ENCODE data around the gene BCL11B.

BCL11B gene

GRCh38 chr14:99185436-99186068 is 86.4 kb downstream of the BCL11B start:
- H3K4me1 ChIP-seq (ENCODE audit: control extremely low read depth in 1 of 4, control insufficient read depth in 4 of 4, insufficient read depth in 4 of 4, low read length in 3 of 4), result no peaks in the 10 kb centered on the region
- peaks cover 0 to 25% (median 2%) of the 10 kb centered on the region in 5 experiments for H3K27me3 ChIP-seq (replicated peaks in 2 of 5; ENCODE audit: control insufficient read depth in 4 of 5, insufficient read depth in 5 of 5, low read length in 4 of 5)
- no peaks in the 10 kb centered on the region for H3K9me3 ChIP-seq (ENCODE audit: control extremely low read depth in 1 of 5, control insufficient read depth in 4 of 5, insufficient read depth in 2 of 5, low read depth in 1 of 5, low read length in 4 of 5)
- H3K27ac ChIP-seq (ENCODE audit: insufficient read depth in 1 of 2, low read depth in 1 of 2, low read length in 2 of 2, poor library complexity in 1 of 2, severe bottlenecking in 2 of 2), result no peak overlapping the region
- POLR2A ChIA-PET, result no interaction called here
- no peak for DNase-seq
- no peaks in the 10 kb centered on the region for H3K36me3 ChIP-seq (ENCODE audit: control insufficient read depth in 4 of 4, insufficient read depth in 4 of 4, low read length in 3 of 4)
- H3K4me3 ChIP-seq (ENCODE audit: control insufficient read depth in 1 of 7, extremely low read depth in 1 of 7, insufficient read depth in 4 of 7, low read depth in 2 of 7, low read length in 6 of 7), result no peak overlapping the region
- 91% methylated on average over 13 of the region's 16 CpGs for WGBS (ENCODE audit: insufficient coverage)
- CTCF ChIA-PET, result no interaction called here

GRCh38 chr14:99183716-99184115 is 88.3 kb downstream of the BCL11B start:
- no peak for DNase-seq
- H3K27ac ChIP-seq (ENCODE audit: insufficient read depth in 1 of 2, low read depth in 1 of 2, low read length in 2 of 2, poor library complexity in 1 of 2, severe bottlenecking in 2 of 2), result no peak overlapping the region
- H3K4me1 ChIP-seq (ENCODE audit: control extremely low read depth in 1 of 4, control insufficient read depth in 4 of 4, insufficient read depth in 4 of 4, low read length in 3 of 4), result no peaks in the 10 kb centered on the region
- peaks cover 0 to 16% (median 2%) of the 10 kb centered on the region in 5 experiments for H3K27me3 ChIP-seq (replicated peaks in 2 of 5; ENCODE audit: control insufficient read depth in 4 of 5, insufficient read depth in 5 of 5, low read length in 4 of 5)
- ChIA-PET CTCF (no interaction called here), POLR2A (no interaction called here)
- no peak overlapping the region for H3K4me3 ChIP-seq (ENCODE audit: control insufficient read depth in 1 of 7, extremely low read depth in 1 of 7, insufficient read depth in 4 of 7, low read depth in 2 of 7, low read length in 6 of 7)
- 94% methylated on average over 6 of the region's 8 CpGs for WGBS (ENCODE audit: insufficient coverage)
- H3K9me3 ChIP-seq (ENCODE audit: control extremely low read depth in 1 of 5, control insufficient read depth in 4 of 5, insufficient read depth in 2 of 5, low read depth in 1 of 5, low read length in 4 of 5), result no peaks in the 10 kb centered on the region
- no peaks in the 10 kb centered on the region for H3K36me3 ChIP-seq (ENCODE audit: control insufficient read depth in 4 of 4, insufficient read depth in 4 of 4, low read length in 3 of 4)

GRCh38 chr14:99183311-99183710 is 88.7 kb downstream of the BCL11B start:
- Histone ChIP-seq H3K27me3 (replicated peaks in 2 of 5; ENCODE audit: control insufficient read depth in 4 of 5, insufficient read depth in 5 of 5, low read length in 4 of 5) (peaks cover 0 to 16% (median 2%) of the 10 kb centered on the region in 5 experiments), H3K4me1 (ENCODE audit: control extremely low read depth in 1 of 4, control insufficient read depth in 4 of 4, insufficient read depth in 4 of 4, low read length in 3 of 4) (no peaks in the 10 kb centered on the region), H3K9me3 (ENCODE audit: control extremely low read depth in 1 of 5, control insufficient read depth in 4 of 5, insufficient read depth in 2 of 5, low read depth in 1 of 5, low read length in 4 of 5) (no peaks in the 10 kb centered on the region), H3K4me3 (ENCODE audit: control insufficient read depth in 1 of 7, extremely low read depth in 1 of 7, insufficient read depth in 4 of 7, low read depth in 2 of 7, low read length in 6 of 7) (no peak overlapping the region), H3K27ac (ENCODE audit: insufficient read depth in 1 of 2, low read depth in 1 of 2, low read length in 2 of 2, poor library complexity in 1 of 2, severe bottlenecking in 2 of 2) (no peak overlapping the region), H3K36me3 (ENCODE audit: control insufficient read depth in 4 of 4, insufficient read depth in 4 of 4, low read length in 3 of 4) (no peaks in the 10 kb centered on the region)
- CTCF ChIA-PET, result no interaction called here
- 93% methylated on average over 10 of the region's 12 CpGs for WGBS (ENCODE audit: insufficient coverage)
- POLR2A ChIA-PET, result no interaction called here
- DNase-seq, result no peak

GRCh38 chr14:99182548-99183250 is 89.3 kb downstream of the BCL11B start:
- POLR2A ChIA-PET, result no interaction called here
- no peaks in the 10 kb centered on the region for H3K4me1 ChIP-seq (ENCODE audit: control extremely low read depth in 1 of 4, control insufficient read depth in 4 of 4, insufficient read depth in 4 of 4, low read length in 3 of 4)
- peaks cover 0 to 11% (median 2%) of the 10 kb centered on the region in 5 experiments for H3K27me3 ChIP-seq (replicated peaks in 2 of 5; ENCODE audit: control insufficient read depth in 4 of 5, insufficient read depth in 5 of 5, low read length in 4 of 5)
- H3K27ac ChIP-seq (ENCODE audit: insufficient read depth in 1 of 2, low read depth in 1 of 2, low read length in 2 of 2, poor library complexity in 1 of 2, severe bottlenecking in 2 of 2), result no peak overlapping the region
- DNase-seq, result no peak
- no peaks in the 10 kb centered on the region for H3K9me3 ChIP-seq (ENCODE audit: control extremely low read depth in 1 of 5, control insufficient read depth in 4 of 5, insufficient read depth in 2 of 5, low read depth in 1 of 5, low read length in 4 of 5)
- CTCF ChIA-PET, result no interaction called here
- no peak overlapping the region for H3K4me3 ChIP-seq (ENCODE audit: control insufficient read depth in 1 of 7, extremely low read depth in 1 of 7, insufficient read depth in 4 of 7, low read depth in 2 of 7, low read length in 6 of 7)
- no peaks in the 10 kb centered on the region for H3K36me3 ChIP-seq (ENCODE audit: control insufficient read depth in 4 of 4, insufficient read depth in 4 of 4, low read length in 3 of 4)
- 100% methylated on average over 3 of the region's 6 CpGs for WGBS (ENCODE audit: insufficient coverage)

- H3K4me3 ChIP-seq (ENCODE audit: control insufficient read depth in 1 of 7, extremely low read depth in 1 of 7, insufficient read depth in 4 of 7, low read depth in 2 of 7, low read length in 6 of 7), result no peak overlapping the region
- H3K4me1 ChIP-seq (ENCODE audit: control extremely low read depth in 1 of 4, control insufficient read depth in 4 of 4, insufficient read depth in 4 of 4, low read length in 3 of 4), result no peaks in the 10 kb centered on the region
- no peaks in the 10 kb centered on the region for H3K36me3 ChIP-seq (ENCODE audit: control insufficient read depth in 4 of 4, insufficient read depth in 4 of 4, low read length in 3 of 4)
- no peaks in the 10 kb centered on the region for H3K9me3 ChIP-seq (ENCODE audit: control extremely low read depth in 1 of 5, control insufficient read depth in 4 of 5, insufficient read depth in 2 of 5, low read depth in 1 of 5, low read length in 4 of 5)
- no peak overlapping the region for H3K27ac ChIP-seq (ENCODE audit: insufficient read depth in 1 of 2, low read depth in 1 of 2, low read length in 2 of 2, poor library complexity in 1 of 2, severe bottlenecking in 2 of 2)
- no peak for DNase-seq
- 88% methylated on average over 11 of the region's 17 CpGs for WGBS (ENCODE audit: insufficient coverage)
- POLR2A ChIA-PET, result no interaction called here
- H3K27me3 ChIP-seq (replicated peaks in 2 of 5; ENCODE audit: control insufficient read depth in 4 of 5, insufficient read depth in 5 of 5, low read length in 4 of 5), result peaks cover 0 to 11% (median 0%) of the 10 kb centered on the region in 5 experiments
- CTCF ChIA-PET, result no interaction called here
Measured at GRCh38 chr14:99181804-99182520, 90.0 kb downstream of the BCL11B start.

- no peaks in the 10 kb centered on the region for H3K36me3 ChIP-seq (ENCODE audit: control insufficient read depth in 4 of 4, insufficient read depth in 4 of 4, low read length in 3 of 4)
- ChIA-PET CTCF (no interaction called here), POLR2A (no interaction called here)
- H3K9me3 ChIP-seq (ENCODE audit: control extremely low read depth in 1 of 5, control insufficient read depth in 4 of 5, insufficient read depth in 2 of 5, low read depth in 1 of 5, low read length in 4 of 5), result no peaks in the 10 kb centered on the region
- no peak for DNase-seq
- peaks cover 0 to 11% (median 0%) of the 10 kb centered on the region in 5 experiments for H3K27me3 ChIP-seq (replicated peaks in 2 of 5; ENCODE audit: control insufficient read depth in 4 of 5, insufficient read depth in 5 of 5, low read length in 4 of 5)
- no peaks in the 10 kb centered on the region for H3K4me1 ChIP-seq (ENCODE audit: control extremely low read depth in 1 of 4, control insufficient read depth in 4 of 4, insufficient read depth in 4 of 4, low read length in 3 of 4)
- H3K27ac ChIP-seq (ENCODE audit: insufficient read depth in 1 of 2, low read depth in 1 of 2, low read length in 2 of 2, poor library complexity in 1 of 2, severe bottlenecking in 2 of 2), result no peak overlapping the region
- H3K4me3 ChIP-seq (ENCODE audit: control insufficient read depth in 1 of 7, extremely low read depth in 1 of 7, insufficient read depth in 4 of 7, low read depth in 2 of 7, low read length in 6 of 7), result no peak overlapping the region
- WGBS (ENCODE audit: insufficient coverage), result 85% methylated on average over 11 of the region's 11 CpGs
Measured at GRCh38 chr14:99181241-99181640, 90.8 kb downstream of the BCL11B start.

GRCh38 chr14:99179946-99180345 is 92.1 kb downstream of the BCL11B start:
- H3K9me3 ChIP-seq (ENCODE audit: control extremely low read depth in 1 of 5, control insufficient read depth in 4 of 5, insufficient read depth in 2 of 5, low read depth in 1 of 5, low read length in 4 of 5), result no peaks in the 10 kb centered on the region
- WGBS (ENCODE audit: insufficient coverage), result 91% methylated on average over 5 of the region's 9 CpGs
- no peak overlapping the region for H3K4me3 ChIP-seq (ENCODE audit: control insufficient read depth in 1 of 7, extremely low read depth in 1 of 7, insufficient read depth in 4 of 7, low read depth in 2 of 7, low read length in 6 of 7)
- no peaks in the 10 kb centered on the region for H3K4me1 ChIP-seq (ENCODE audit: control extremely low read depth in 1 of 4, control insufficient read depth in 4 of 4, insufficient read depth in 4 of 4, low read length in 3 of 4)
- CTCF ChIA-PET, result no interaction called here
- H3K27me3 ChIP-seq (replicated peaks in 2 of 5; ENCODE audit: control insufficient read depth in 4 of 5, insufficient read depth in 5 of 5, low read length in 4 of 5), result peaks cover 0 to 8% (median 0%) of the 10 kb centered on the region in 5 experiments
- no peaks in the 10 kb centered on the region for H3K36me3 ChIP-seq (ENCODE audit: control insufficient read depth in 4 of 4, insufficient read depth in 4 of 4, low read length in 3 of 4)
- H3K27ac ChIP-seq (ENCODE audit: insufficient read depth in 1 of 2, low read depth in 1 of 2, low read length in 2 of 2, poor library complexity in 1 of 2, severe bottlenecking in 2 of 2), result no peak overlapping the region
- POLR2A ChIA-PET, result no interaction called here
- DNase-seq, result no peak
